Testis (tissue), 2 donors: Measurements from ENCODE around the gene ROBO1.

Experiments used
- CTCF ChIP-seq, 3 experiments: fragments of 450-650 bp in 2 of 3; fragments of 200-600 bp in 1 of 3; sonication (generic) in 1 of 3; IDR thresholded peaks; one replicate each; pipeline ENCODE4 v1.5.1; 2016 to 2019; ENCODE audit warnings: antibody characterized with exemption in 3 of 3, mild to moderate bottlenecking in 2 of 3, moderate library complexity in 1 of 3
- POLR2A ChIP-seq: fragments of 450-650 bp; IDR thresholded peaks from one replicate; pipeline ENCODE4 v1.6.1; 2017; ENCODE audit warnings: antibody characterized with exemption, mild to moderate bottlenecking, moderate library complexity

- TF ChIP-seq CTCF (IDR thresholded peaks at IDR 0.05) (no peak), POLR2A (no peak)
Measured at GRCh38 chr3:78814893-78815562, 952.8 kb downstream of the ROBO1 start.
